Osteocyte (in vitro differentiated cells): ENCODE data around the gene IFITM10. TPM values are rescaled to one million over a fixed set of nuclear protein-coding genes. Genes with fewer than 3 reads are reported as not detected.

Experiments used
- DNase-seq: peaks from one replicate; pipeline ENCODE4 v3.0.0; 2021; ENCODE audit warnings: mixed read lengths; ENCODE audit not compliant: unreplicated experiment; ENCODE audit errors: extremely low spot score
- H3K27ac Mint-ChIP-seq: one replicate; pipeline ENCODE4 v1.8.0; 2021; ENCODE audit warnings: mild to moderate bottlenecking, mixed read lengths; ENCODE audit not compliant: unreplicated experiment
- H3K27me3 Mint-ChIP-seq: one replicate; pipeline ENCODE4 v1.8.0; 2021; ENCODE audit warnings: mixed read lengths; ENCODE audit not compliant: unreplicated experiment
- H3K36me3 Mint-ChIP-seq: one replicate; pipeline ENCODE4 v1.8.0; 2021; ENCODE audit warnings: mixed read lengths; ENCODE audit not compliant: unreplicated experiment
- H3K4me1 Mint-ChIP-seq: one replicate; pipeline ENCODE4 v1.8.0; 2021; ENCODE audit warnings: mixed read lengths; ENCODE audit not compliant: unreplicated experiment
- H3K4me3 Mint-ChIP-seq: one replicate; pipeline ENCODE4 v1.8.0; 2021; ENCODE audit warnings: mild to moderate bottlenecking, moderate library complexity, mixed read lengths; ENCODE audit not compliant: unreplicated experiment
- H3K9me3 Mint-ChIP-seq: one replicate; pipeline ENCODE4 v1.8.0; 2021; ENCODE audit warnings: mixed read lengths; ENCODE audit not compliant: unreplicated experiment
- CTCF ChIP-seq: fragments of 200-600 bp; sonication (generic); IDR thresholded peaks from 2 replicates; pipeline ENCODE4 v1.5.0; 2021; ENCODE audit warnings: antibody characterized with exemption, mild to moderate bottlenecking, moderate library complexity
- total RNA-seq: library from RNA; stranded (reverse); gene quantifications from 2 replicates; pipeline ENCODE4 v1.2.1, GENCODE V29; 2021

Gene IFITM10
- total RNA-seq, 1 donor from 2014 or later: 24.0 TPM

DNA sequence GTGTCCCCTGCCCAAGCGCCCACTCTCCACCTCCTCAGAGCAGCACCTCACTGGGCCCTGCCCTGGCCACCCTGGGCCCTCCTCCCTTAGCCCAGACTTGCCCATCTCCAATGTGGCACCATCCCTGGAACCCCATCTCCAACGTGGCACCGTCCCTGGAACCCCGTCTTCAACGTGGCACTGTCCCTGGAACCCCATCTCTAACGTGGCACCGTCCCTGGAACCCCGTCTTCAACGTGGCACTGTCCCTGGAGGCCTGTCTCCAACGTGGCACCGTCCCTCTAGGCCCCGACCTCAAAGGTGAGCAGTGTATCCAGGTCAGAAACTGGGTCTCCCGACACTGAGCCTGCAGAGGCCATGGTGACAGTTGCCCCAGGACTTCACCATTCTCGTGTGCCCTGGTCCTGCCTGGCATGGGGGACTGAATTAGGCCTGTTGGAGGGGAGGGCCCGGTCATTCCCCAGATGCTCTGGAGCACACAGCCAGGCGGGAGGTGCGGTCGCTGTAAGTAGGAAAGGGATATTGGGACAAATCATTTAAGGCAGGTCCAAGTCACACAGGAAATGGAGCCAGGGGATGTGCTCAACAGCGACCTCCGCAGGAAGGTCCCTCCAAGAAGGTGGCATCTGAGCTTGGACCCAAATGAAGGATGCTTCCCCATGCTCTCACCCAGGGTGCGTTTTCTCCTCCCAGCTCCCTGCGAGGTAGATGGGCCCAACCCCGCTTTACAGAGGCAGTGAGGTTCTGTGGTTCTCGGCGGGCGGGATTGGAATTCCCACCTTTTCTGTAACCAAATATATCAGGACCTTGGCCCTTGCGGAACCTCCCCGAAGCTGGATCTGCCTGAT, 15.7 kb upstream of the IFITM10 start:
- Mint-ChIP-seq H3K36me3 (peaks cover 7% of the 10 kb centered on the region), H3K9me3 (no peaks in the 10 kb centered on the region), H3K27ac (no peak overlapping the region), H3K4me3 (no peak overlapping the region), H3K4me1 (peaks cover 46% of the 10 kb centered on the region), H3K27me3 (no peaks in the 10 kb centered on the region)
- no peak for DNase-seq
- no peak for TF ChIP-seq CTCF

GRCh38 chr11:1763796-1764661, 13.6 kb upstream of the IFITM10 start, which contains the start of gene CTSD:
CTSD (minus strand) TSS chr11:1763927; CDS start chr11:1763859, 68 bp downstream.
- no peaks in the 10 kb centered on the region for H3K27me3 Mint-ChIP-seq
- H3K36me3 Mint-ChIP-seq: peaks cover 7% of the 10 kb centered on the region
- peak; percentile 20 for TF ChIP-seq CTCF
- peak; percentile 96 for DNase-seq
- peaks cover 43% of the 10 kb centered on the region for H3K4me1 Mint-ChIP-seq
- H3K9me3 Mint-ChIP-seq: no peaks in the 10 kb centered on the region
- peak within 1 kb of the TSS; percentile 82 for H3K4me3 Mint-ChIP-seq
- peak within 1 kb of the TSS; percentile 94 for H3K27ac Mint-ChIP-seq

GRCh38 chr11:1763336-1763795, 13.0 kb upstream of the IFITM10 start:
- Mint-ChIP-seq H3K4me1 (peaks cover 44% of the 10 kb centered on the region), H3K9me3 (no peaks in the 10 kb centered on the region), H3K27ac (no peak overlapping the region), H3K27me3 (no peaks in the 10 kb centered on the region), H3K4me3 (peak overlapping the region; percentile 74), H3K36me3 (peaks cover 12% of the 10 kb centered on the region)
- no peak for DNase-seq
- TF ChIP-seq CTCF: no peak

GRCh38 chr11:1762537-1763302, 12.3 kb upstream of the IFITM10 start:
- peaks cover 46% of the 10 kb centered on the region for H3K4me1 Mint-ChIP-seq
- H3K9me3 Mint-ChIP-seq: no peaks in the 10 kb centered on the region
- peaks cover 14% of the 10 kb centered on the region for H3K36me3 Mint-ChIP-seq
- DNase-seq: no peak
- no peaks in the 10 kb centered on the region for H3K27me3 Mint-ChIP-seq
- H3K27ac Mint-ChIP-seq: peak overlapping the region; percentile 69
- peak overlapping the region; percentile 74 for H3K4me3 Mint-ChIP-seq
- no peak for TF ChIP-seq CTCF
